Liver (tissue), 9 donors: ENCODE data around the gene SCEL. TPM values are rescaled to one million over a fixed set of nuclear protein-coding genes. Genes with fewer than 3 reads are reported as not detected.

Experiments used
- DNase-seq: peaks from one replicate; pipeline ENCODE4 v3.0.0-alpha.2; 2017; ENCODE audit warnings: low spot score
- H3K27ac ChIP-seq, 2 donors: one replicate each; pipeline ENCODE4 v1.7.0; 2013; ENCODE audit warnings: inconsistent platforms in 2 of 2, low read length in 2 of 2, control low read depth in 1 of 2, low read depth in 1 of 2, mild to moderate bottlenecking in 1 of 2
- H3K27me3 ChIP-seq, 4 donors: one replicate each; pipeline versions ENCODE4 v1.6.1 to v1.7.0; 2013; ENCODE audit warnings: low read length in 3 of 4, inconsistent platforms in 1 of 4, mild to moderate bottlenecking in 1 of 4, moderate library complexity in 1 of 4; ENCODE audit not compliant: control insufficient read depth in 4 of 4, insufficient read depth in 4 of 4
- H3K36me3 ChIP-seq, 4 donors: one replicate each; pipeline versions ENCODE4 v1.6.1 to v1.7.0; 2013; ENCODE audit warnings: low read length in 3 of 4, mild to moderate bottlenecking in 3 of 4, low read depth in 1 of 4, moderate library complexity in 1 of 4; ENCODE audit not compliant: control insufficient read depth in 4 of 4, insufficient read depth in 3 of 4
- H3K4me1 ChIP-seq, 4 donors: one replicate each; pipeline versions ENCODE4 v1.6.1 to v1.7.0; 2013; ENCODE audit warnings: low read length in 3 of 4, mild to moderate bottlenecking in 3 of 4, moderate library complexity in 1 of 4; ENCODE audit not compliant: control insufficient read depth in 4 of 4, insufficient read depth in 4 of 4
- H3K4me3 ChIP-seq, 3 donors: one replicate each; pipeline versions ENCODE4 v1.6.1 to v1.7.0; 2013; ENCODE audit warnings: low read length in 3 of 3, control low read depth in 1 of 3, low read depth in 1 of 3, mild to moderate bottlenecking in 1 of 3
- H3K9ac ChIP-seq, 2 donors: one replicate each; pipeline ENCODE4 v1.7.0; 2013; ENCODE audit warnings: low read length in 2 of 2, mild to moderate bottlenecking in 2 of 2, moderate library complexity in 2 of 2, control low read depth in 1 of 2, low read depth in 1 of 2
- H3K9me3 ChIP-seq, 4 donors: one replicate each; pipeline versions ENCODE4 v1.6.1 to v1.7.0; 2013; ENCODE audit warnings: low read length in 3 of 4; ENCODE audit not compliant: control insufficient read depth in 4 of 4
- ATF3 ChIP-seq: IDR thresholded peaks from 2 replicates; pipeline ENCODE4 v1.6.1; 2016; ENCODE audit warnings: antibody characterized with exemption
- CTCF ChIP-seq: fragments of 150-350 bp; IDR thresholded peaks from 2 replicates; pipeline ENCODE4 v1.5.1; 2017; ENCODE audit warnings: improper control_type of control experiment, low read depth, low read length; ENCODE audit not compliant: missing input control
- EGR1 ChIP-seq, 2 donors: IDR thresholded peaks; 2 replicates each; pipeline ENCODE4 v1.6.1; 2016 to 2018; ENCODE audit warnings: antibody characterized with exemption in 2 of 2, low read depth in 2 of 2
- FOXA1 ChIP-seq: IDR thresholded peaks from 2 replicates; pipeline ENCODE4 v1.6.1; 2016; ENCODE audit warnings: antibody characterized with exemption
- FOXA2 ChIP-seq: IDR thresholded peaks from 2 replicates; pipeline ENCODE4 v1.6.1; 2016; ENCODE audit warnings: antibody characterized with exemption
- GABPA ChIP-seq, 2 donors: IDR thresholded peaks in 1 of 2; conservative IDR thresholded peaks in 1 of 2; 2 replicates each; pipeline ENCODE4 v1.6.1; 2016; ENCODE audit warnings: antibody characterized with exemption in 2 of 2, mild to moderate bottlenecking in 1 of 2, moderate library complexity in 1 of 2
- HNF4A ChIP-seq, 2 donors: conservative IDR thresholded peaks; 2 replicates each; pipeline ENCODE4 v1.6.1; 2016; ENCODE audit warnings: antibody characterized with exemption in 2 of 2, mild to moderate bottlenecking in 2 of 2
- HNF4G ChIP-seq: IDR thresholded peaks from 2 replicates; pipeline ENCODE4 v1.6.1; 2016; ENCODE audit warnings: antibody characterized with exemption
- MAX ChIP-seq: IDR thresholded peaks from 2 replicates; pipeline ENCODE4 v1.6.1; 2016; ENCODE audit warnings: antibody characterized with exemption
- NR2F2 ChIP-seq: IDR thresholded peaks from 2 replicates; pipeline ENCODE4 v1.6.1; 2016; ENCODE audit warnings: antibody characterized with exemption
- RAD21 ChIP-seq, 2 donors: IDR thresholded peaks; 2 replicates each; pipeline ENCODE4 v1.6.1; 2016; ENCODE audit warnings: antibody characterized with exemption in 2 of 2, mild to moderate bottlenecking in 2 of 2
- REST ChIP-seq: IDR thresholded peaks from 2 replicates; pipeline ENCODE4 v1.6.1; 2016; ENCODE audit warnings: antibody characterized with exemption, mild to moderate bottlenecking
- RXRA ChIP-seq, 2 donors: IDR thresholded peaks; 2 replicates each; pipeline ENCODE4 v1.6.1; 2017 to 2018; ENCODE audit warnings: antibody characterized with exemption in 2 of 2, mild to moderate bottlenecking in 1 of 2
- SP1 ChIP-seq: IDR thresholded peaks from 2 replicates; pipeline ENCODE4 v1.6.1; 2018; ENCODE audit warnings: antibody characterized with exemption, mild to moderate bottlenecking
- TAF1 ChIP-seq: conservative IDR thresholded peaks from 2 replicates; pipeline ENCODE4 v1.6.1; 2016; ENCODE audit warnings: antibody characterized with exemption, mild to moderate bottlenecking
- YY1 ChIP-seq: IDR thresholded peaks from 2 replicates; pipeline ENCODE4 v1.6.1; 2016; ENCODE audit warnings: antibody characterized with exemption, mild to moderate bottlenecking
- ZBTB33 ChIP-seq: IDR thresholded peaks from 2 replicates; pipeline ENCODE4 v1.6.1; 2016; ENCODE audit warnings: antibody characterized with exemption
- WGBS: extraction: QIAGEN DNeasy Blood & Tissue Kit; methylation state at CpG from one replicate; pipeline ENCODE4 v1.1.7; 2013; 5-methylcytosine and 5-hydroxymethylcytosine counted together
- polyA plus RNA-seq, 2 donors: library from polyadenylated mRNA; stranded (reverse) in 1 of 2; unstranded in 1 of 2; fragments of 200-250 nt in 1 of 2; fragments of >200 nt in 1 of 2; fragmentation: Nextera tagmentation in 1 of 2; extraction: Ambion mirVana in 1 of 2; gene quantifications; one replicate each; pipeline versions ENCODE4 v1.2.1 to v1.2.3, GENCODE V29; 2013 to 2015
- total RNA-seq, 2 donors: library from RNA; depleted of rRNA; stranded (reverse); fragments of >200 nt; gene quantifications; one replicate each; pipeline ENCODE4 v1.2.3, GENCODE V29; 2014
- donor health status: healthy.
- donor health status: healthy.
- donor health status: healthy.
- donor health status: healthy.
- donor health status: healthy.

SCEL gene
- total and polyA plus RNA-seq, 4 donors = 0.02 TPM; not detected in 3

GRCh38 chr13:77580748-77581147 is 45.2 kb downstream of the SCEL start:
- Histone ChIP-seq H3K9me3 (peaks cover 0 to 1% (median 0%) of the 10 kb centered on the region in 4 donors), H3K27ac (no peak overlapping the region), H3K4me1 (no peaks in the 10 kb centered on the region), H3K4me3 (no peak overlapping the region), H3K27me3 (peaks cover 0 to 4% (median 1%) of the 10 kb centered on the region in 4 donors), H3K36me3 (no peaks in the 10 kb centered on the region), H3K9ac (no peak overlapping the region)
- DNase-seq = no peak
- TF ChIP-seq YY1 = no peak
- no peak for TF ChIP-seq RAD21 (IDR thresholded peaks at IDR 0.05)
- TF ChIP-seq ZBTB33 = no peak
- TF ChIP-seq MAX = no peak
- TF ChIP-seq REST = no peak
- no peak for TF ChIP-seq RXRA (IDR thresholded peaks at IDR 0.05)
- no peak for TF ChIP-seq EGR1 (IDR thresholded peaks at IDR 0.05; ENCODE audit: low read depth in 2 of 2)
- 62% methylated on average over 1 of the region's 1 CpG for WGBS

- no peak overlapping the region for H3K27ac ChIP-seq
- H3K9ac ChIP-seq = no peak overlapping the region
- no peaks in the 10 kb centered on the region for H3K36me3 ChIP-seq
- H3K4me1 ChIP-seq = no peaks in the 10 kb centered on the region
- WGBS = 59% methylated on average over 3 of the region's 3 CpGs
- TF ChIP-seq NR2F2 = no peak
- no peak overlapping the region for H3K4me3 ChIP-seq
- H3K9me3 ChIP-seq = no peaks in the 10 kb centered on the region
- no peak for DNase-seq
- peaks cover 0 to 6% (median 1%) of the 10 kb centered on the region in 4 donors for H3K27me3 ChIP-seq
Observed at GRCh38 chr13:77583581-77583980, 48.1 kb downstream of the SCEL start.

- H3K9ac ChIP-seq = no peak overlapping the region
- H3K27ac ChIP-seq = no peak overlapping the region
- no peaks in the 10 kb centered on the region for H3K9me3 ChIP-seq
- no peaks in the 10 kb centered on the region for H3K36me3 ChIP-seq
- peaks cover 0 to 6% (median 1%) of the 10 kb centered on the region in 4 donors for H3K27me3 ChIP-seq
- WGBS = 78% methylated on average over 7 of the region's 7 CpGs
- no peak for DNase-seq
- no peaks in the 10 kb centered on the region for H3K4me1 ChIP-seq
- no peak overlapping the region for H3K4me3 ChIP-seq
- no peak for TF ChIP-seq FOXA2
- TF ChIP-seq EGR1 (IDR thresholded peaks at IDR 0.05; ENCODE audit: low read depth in 2 of 2) = no peak
- TF ChIP-seq FOXA1 = no peak
- TF ChIP-seq ZBTB33 = no peak
- TF ChIP-seq YY1 = no peak
- TF ChIP-seq CTCF = no peak
- TF ChIP-seq HNF4G = no peak
- TF ChIP-seq SP1 = no peak
- no peak for TF ChIP-seq RAD21 (IDR thresholded peaks at IDR 0.05)
- no peak for TF ChIP-seq HNF4A (conservative IDR thresholded peaks at IDR 0.05)
- no peak for TF ChIP-seq TAF1
- no peak for TF ChIP-seq ATF3
- TF ChIP-seq MAX = no peak
- TF ChIP-seq NR2F2 = no peak
- no peak for TF ChIP-seq RXRA (IDR thresholded peaks at IDR 0.05)
- TF ChIP-seq GABPA (IDR thresholded peaks at IDR 0.05 in 1 of 2, conservative IDR thresholded peaks at IDR 0.05 in 1 of 2) = no peak
Observed at GRCh38 chr13:77584106-77584505, 48.6 kb downstream of the SCEL start.
